ENCODE data around the gene WDPCP.

DNA sequence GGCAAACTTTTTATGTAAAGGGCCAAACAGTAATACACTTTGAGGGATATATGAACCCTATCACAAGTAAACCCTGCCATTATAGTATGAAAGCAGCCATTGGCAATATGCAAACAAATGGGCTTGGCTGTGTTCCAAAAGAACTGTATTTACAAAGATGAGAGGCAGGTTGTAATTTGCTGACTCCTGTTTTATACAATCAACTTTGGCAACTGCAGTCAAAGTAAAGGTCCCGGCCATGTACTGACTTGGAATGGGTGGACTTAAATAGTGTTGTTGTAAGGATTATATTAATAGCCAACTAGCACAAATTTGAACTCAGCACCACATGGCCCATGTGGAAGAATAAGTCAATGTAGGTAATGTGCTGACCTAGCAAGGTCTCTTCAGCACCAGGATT is 223.4 kb downstream of the WDPCP start:
- no peak for TF ChIP-seq CSDC2 (CRISPR knock-in tag; IDR thresholded peaks at IDR 0.05)
- TF ChIP-seq, protein P1, sequence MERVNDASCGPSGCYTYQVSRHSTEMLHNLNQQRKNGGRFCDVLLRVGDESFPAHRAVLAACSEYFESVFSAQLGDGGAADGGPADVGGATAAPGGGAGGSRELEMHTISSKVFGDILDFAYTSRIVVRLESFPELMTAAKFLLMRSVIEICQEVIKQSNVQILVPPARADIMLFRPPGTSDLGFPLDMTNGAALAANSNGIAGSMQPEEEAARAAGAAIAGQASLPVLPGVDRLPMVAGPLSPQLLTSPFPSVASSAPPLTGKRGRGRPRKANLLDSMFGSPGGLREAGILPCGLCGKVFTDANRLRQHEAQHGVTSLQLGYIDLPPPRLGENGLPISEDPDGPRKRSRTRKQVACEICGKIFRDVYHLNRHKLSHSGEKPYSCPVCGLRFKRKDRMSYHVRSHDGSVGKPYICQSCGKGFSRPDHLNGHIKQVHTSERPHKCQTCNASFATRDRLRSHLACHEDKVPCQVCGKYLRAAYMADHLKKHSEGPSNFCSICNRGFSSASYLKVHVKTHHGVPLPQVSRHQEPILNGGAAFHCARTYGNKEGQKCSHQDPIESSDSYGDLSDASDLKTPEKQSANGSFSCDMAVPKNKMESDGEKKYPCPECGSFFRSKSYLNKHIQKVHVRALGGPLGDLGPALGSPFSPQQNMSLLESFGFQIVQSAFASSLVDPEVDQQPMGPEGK (CRISPR knock-in tag; IDR thresholded peaks at IDR 0.05; ENCODE audit: borderline replicate concordance), result no peak
- no peak for TF ChIP-seq ARNTL (CRISPR knock-in tag; IDR thresholded peaks at IDR 0.05; ENCODE audit: borderline replicate concordance, low read depth)
- TF ChIP-seq, protein P2, sequence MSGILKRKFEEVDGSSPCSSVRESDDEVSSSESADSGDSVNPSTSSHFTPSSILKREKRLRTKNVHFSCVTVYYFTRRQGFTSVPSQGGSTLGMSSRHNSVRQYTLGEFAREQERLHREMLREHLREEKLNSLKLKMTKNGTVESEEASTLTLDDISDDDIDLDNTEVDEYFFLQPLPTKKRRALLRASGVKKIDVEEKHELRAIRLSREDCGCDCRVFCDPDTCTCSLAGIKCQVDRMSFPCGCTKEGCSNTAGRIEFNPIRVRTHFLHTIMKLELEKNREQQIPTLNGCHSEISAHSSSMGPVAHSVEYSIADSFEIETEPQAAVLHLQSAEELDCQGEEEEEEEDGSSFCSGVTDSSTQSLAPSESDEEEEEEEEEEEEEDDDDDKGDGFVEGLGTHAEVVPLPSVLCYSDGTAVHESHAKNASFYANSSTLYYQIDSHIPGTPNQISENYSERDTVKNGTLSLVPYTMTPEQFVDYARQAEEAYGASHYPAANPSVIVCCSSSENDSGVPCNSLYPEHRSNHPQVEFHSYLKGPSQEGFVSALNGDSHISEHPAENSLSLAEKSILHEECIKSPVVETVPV (CRISPR knock-in tag; IDR thresholded peaks at IDR 0.05), result no peak
- TF ChIP-seq, protein P3, sequence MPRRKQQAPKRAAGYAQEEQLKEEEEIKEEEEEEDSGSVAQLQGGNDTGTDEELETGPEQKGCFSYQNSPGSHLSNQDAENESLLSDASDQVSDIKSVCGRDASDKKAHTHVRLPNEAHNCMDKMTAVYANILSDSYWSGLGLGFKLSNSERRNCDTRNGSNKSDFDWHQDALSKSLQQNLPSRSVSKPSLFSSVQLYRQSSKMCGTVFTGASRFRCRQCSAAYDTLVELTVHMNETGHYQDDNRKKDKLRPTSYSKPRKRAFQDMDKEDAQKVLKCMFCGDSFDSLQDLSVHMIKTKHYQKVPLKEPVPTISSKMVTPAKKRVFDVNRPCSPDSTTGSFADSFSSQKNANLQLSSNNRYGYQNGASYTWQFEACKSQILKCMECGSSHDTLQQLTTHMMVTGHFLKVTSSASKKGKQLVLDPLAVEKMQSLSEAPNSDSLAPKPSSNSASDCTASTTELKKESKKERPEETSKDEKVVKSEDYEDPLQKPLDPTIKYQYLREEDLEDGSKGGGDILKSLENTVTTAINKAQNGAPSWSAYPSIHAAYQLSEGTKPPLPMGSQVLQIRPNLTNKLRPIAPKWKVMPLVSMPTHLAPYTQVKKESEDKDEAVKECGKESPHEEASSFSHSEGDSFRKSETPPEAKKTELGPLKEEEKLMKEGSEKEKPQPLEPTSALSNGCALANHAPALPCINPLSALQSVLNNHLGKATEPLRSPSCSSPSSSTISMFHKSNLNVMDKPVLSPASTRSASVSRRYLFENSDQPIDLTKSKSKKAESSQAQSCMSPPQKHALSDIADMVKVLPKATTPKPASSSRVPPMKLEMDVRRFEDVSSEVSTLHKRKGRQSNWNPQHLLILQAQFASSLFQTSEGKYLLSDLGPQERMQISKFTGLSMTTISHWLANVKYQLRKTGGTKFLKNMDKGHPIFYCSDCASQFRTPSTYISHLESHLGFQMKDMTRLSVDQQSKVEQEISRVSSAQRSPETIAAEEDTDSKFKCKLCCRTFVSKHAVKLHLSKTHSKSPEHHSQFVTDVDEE (CRISPR knock-in tag; IDR thresholded peaks at IDR 0.05), result no peak
- TF ChIP-seq, protein P4, sequence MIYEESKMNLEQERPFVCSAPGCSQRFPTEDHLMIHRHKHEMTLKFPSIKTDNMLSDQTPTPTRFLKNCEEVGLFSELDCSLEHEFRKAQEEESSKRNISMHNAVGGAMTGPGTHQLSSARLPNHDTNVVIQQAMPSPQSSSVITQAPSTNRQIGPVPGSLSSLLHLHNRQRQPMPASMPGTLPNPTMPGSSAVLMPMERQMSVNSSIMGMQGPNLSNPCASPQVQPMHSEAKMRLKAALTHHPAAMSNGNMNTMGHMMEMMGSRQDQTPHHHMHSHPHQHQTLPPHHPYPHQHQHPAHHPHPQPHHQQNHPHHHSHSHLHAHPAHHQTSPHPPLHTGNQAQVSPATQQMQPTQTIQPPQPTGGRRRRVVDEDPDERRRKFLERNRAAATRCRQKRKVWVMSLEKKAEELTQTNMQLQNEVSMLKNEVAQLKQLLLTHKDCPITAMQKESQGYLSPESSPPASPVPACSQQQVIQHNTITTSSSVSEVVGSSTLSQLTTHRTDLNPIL (CRISPR knock-in tag; IDR thresholded peaks at IDR 0.05; ENCODE audit: low read depth), result no peak
